Renal cortical epithelial cell (primary cell): ENCODE measurements around the gene NEDD9. TPM values are rescaled to one million over a fixed set of nuclear protein-coding genes. Genes with fewer than 3 reads are reported as not detected.

Experiments
- DNase-seq: peaks from one replicate; pipeline ENCODE4 v3.0.0-alpha.2; 2011; ENCODE audit warnings: low read depth
- total RNA-seq: library from RNA; depleted of rRNA; stranded (reverse); fragments of >200 nt; gene quantifications from 2 replicates; pipeline ENCODE4 v1.2.3, GENCODE V29; 2014

Gene NEDD9
- total RNA-seq, 1 donor from 2014 or later: 86.7 TPM

- DNase-seq: peak; percentile 46
Measured at GRCh38 chr6:11218538-11219399, 13.7 kb downstream of the NEDD9 start.

GRCh38 chr6:11218102-11218442 is 14.4 kb downstream of the NEDD9 start:
- DNase-seq: no peak

- DNase-seq: peak; percentile 89
Measured at GRCh38 chr6:11217360-11218101, 14.9 kb downstream of the NEDD9 start.

GRCh38 chr6:11215773-11216172 is 16.7 kb downstream of the NEDD9 start:
- peak; percentile 83 for DNase-seq

DNA sequence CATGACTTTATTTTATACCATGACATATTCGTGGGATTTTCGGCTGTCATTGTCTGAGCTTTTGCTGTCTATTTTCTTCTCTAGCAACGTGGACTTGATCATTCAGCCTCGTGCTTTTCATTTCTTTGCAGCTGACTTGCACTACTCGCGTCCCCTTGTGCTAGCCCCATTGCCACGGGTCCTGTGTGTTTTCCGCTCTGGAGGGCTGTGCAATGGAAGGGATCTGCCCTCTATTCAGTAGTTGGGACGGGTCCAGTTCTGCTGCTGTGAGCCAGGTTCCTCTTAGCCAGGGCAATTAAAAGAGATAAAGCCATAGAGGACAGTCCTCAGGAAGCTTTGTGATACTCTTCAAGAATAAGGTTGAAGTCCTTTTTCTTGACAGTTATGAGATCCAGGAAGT is 17.6 kb downstream of the NEDD9 start:
- DNase-seq: no peak

- no peak for DNase-seq
Measured at GRCh38 chr6:11214084-11214833, 18.2 kb downstream of the NEDD9 start.

GRCh38 chr6:11213422-11214021 is 18.9 kb downstream of the NEDD9 start:
- DNase-seq: no peak

GRCh38 chr6:11212664-11213063 is 19.8 kb downstream of the NEDD9 start:
- DNase-seq: no peak

- no peak for DNase-seq
Measured at GRCh38 chr6:11211254-11211653, 21.2 kb downstream of the NEDD9 start.

GRCh38 chr6:11210386-11211138 is 21.9 kb downstream of the NEDD9 start:
- DNase-seq: no peak

GRCh38 chr6:11209906-11210305 is 22.6 kb downstream of the NEDD9 start:
- DNase-seq: no peak

GRCh38 chr6:11209369-11209768 is 23.1 kb downstream of the NEDD9 start:
- DNase-seq: no peak

GRCh38 chr6:11208854-11209253 is 23.6 kb downstream of the NEDD9 start:
- no peak for DNase-seq

- no peak for DNase-seq
Measured at GRCh38 chr6:11208267-11208666, 24.2 kb downstream of the NEDD9 start.

DNA sequence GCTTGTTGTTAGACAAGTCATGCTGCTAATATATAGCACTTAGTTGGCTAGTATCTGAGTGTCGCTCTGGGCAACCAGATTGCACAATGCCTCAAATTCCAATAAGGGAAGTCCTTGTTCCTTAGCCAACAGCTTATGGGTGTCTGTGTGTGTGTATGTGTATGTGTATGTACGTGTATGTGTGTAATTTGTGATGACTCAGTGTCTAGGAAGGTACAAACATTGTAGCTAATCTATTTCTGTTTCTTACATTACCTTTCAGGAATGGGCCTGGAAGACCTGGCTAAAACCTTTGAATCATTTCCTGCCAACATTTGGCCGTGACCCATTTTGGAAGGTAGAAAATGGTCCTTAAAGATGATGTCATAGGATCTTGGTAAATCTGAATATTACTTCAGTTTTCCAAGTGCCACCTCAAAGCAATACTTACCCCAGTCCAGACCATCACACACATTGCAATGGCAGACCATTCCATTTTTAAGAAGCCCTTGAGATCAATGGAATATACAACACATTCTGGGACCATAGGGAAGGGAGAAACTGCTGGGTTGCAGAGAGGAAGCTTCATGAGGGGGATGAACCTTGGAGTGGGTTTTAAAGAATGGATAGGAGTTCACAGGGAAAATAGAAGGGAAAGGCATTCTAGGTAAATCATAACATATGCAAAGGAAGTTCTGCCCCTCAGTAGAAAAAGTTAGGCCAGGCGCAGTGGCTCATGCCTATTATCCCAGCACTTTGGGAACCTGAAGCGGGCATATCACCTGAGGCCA is 25.1 kb downstream of the NEDD9 start:
- peak; percentile 100 for DNase-seq

- no peak for DNase-seq
Measured at GRCh38 chr6:11206576-11206975, 25.9 kb downstream of the NEDD9 start.

DNA sequence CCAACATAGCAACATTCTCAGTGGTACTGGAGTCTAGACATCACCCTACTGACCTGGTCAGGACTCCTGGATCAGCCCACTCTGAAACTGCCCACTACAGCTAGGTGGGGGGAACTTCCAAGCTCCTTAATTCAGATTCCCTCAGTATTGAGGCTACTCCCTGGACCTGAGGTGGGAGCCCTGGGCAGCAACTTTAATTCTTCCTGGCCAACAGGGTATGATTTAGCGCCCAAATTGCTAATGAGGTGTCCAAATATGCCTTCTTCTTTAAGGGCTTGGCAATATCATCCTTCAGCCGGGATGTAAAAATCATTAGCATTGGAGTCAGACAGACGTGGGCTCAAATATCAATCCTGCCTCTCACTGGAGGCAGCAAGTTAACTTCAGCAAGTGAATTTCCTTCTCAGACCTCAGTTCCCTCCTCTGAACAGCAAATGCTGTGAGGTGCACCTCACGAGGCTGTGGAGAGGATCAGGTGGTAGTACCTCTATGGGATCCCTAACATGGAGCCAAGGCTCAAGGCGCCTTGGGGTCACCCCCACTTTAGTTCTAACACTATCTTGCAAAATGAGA is 27.6 kb downstream of the NEDD9 start:
- DNase-seq: no peak

DNA sequence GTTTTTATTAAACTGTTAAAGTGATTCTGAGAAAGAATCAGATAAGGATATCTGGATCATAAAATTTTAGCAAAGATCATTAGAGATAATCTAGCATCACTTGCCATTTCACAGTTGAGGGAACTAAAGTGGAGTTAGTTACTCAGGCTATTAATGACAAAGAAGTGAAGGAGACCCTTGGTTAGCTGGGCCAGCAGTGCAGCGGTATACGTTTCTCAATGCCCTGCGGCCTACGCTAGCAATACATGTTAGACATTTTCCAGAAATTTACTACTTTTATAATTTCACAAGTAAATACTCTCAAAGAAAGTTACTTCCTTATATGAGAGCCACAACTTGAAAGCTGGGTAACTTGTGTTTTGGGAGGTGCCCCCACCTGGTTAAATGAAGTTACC is 28.5 kb downstream of the NEDD9 start:
- no peak for DNase-seq

GRCh38 chr6:11203306-11204004 is 29.0 kb downstream of the NEDD9 start:
- DNase-seq: no peak
